WI38 (cell line): ENCODE measurements around the gene UBE3B.

ENCODE experiments used
- H3K4me3 ChIP-seq: 2 replicates; pipeline ENCODE4 v1.5.1; 2011; ENCODE audit warnings: low read depth, mild to moderate bottlenecking, control low read depth, low read length
- TF ChIP-seq, protein P1 (sequence below): IDR thresholded peaks from 2 replicates; pipeline ENCODE4 v1.5.1; 2012; ENCODE audit warnings: low read depth, mild to moderate bottlenecking, control low read depth, low read length

The UBE3B gene

DNA sequence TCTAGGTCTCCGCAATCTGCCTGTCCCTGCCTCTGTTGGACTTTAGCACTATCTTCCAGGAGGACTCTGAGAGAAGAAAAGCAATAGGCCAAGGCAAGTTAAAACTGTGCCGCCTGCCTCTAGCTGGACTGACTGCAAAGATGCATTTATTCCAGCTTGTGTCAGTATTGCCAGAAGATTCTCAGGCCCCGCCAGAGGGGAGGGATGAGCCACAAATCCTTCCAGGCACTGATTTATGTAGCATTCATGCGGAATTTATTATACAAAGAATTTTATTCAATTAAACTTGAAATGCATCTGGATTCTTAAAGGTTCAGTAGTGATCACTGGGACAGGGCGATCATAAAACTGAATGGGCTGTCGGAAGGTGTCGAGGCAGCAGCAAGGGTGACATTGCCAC, 76.0 kb downstream of the UBE3B start:
- TF ChIP-seq, protein P1, sequence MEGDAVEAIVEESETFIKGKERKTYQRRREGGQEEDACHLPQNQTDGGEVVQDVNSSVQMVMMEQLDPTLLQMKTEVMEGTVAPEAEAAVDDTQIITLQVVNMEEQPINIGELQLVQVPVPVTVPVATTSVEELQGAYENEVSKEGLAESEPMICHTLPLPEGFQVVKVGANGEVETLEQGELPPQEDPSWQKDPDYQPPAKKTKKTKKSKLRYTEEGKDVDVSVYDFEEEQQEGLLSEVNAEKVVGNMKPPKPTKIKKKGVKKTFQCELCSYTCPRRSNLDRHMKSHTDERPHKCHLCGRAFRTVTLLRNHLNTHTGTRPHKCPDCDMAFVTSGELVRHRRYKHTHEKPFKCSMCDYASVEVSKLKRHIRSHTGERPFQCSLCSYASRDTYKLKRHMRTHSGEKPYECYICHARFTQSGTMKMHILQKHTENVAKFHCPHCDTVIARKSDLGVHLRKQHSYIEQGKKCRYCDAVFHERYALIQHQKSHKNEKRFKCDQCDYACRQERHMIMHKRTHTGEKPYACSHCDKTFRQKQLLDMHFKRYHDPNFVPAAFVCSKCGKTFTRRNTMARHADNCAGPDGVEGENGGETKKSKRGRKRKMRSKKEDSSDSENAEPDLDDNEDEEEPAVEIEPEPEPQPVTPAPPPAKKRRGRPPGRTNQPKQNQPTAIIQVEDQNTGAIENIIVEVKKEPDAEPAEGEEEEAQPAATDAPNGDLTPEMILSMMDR = no peak

DNA sequence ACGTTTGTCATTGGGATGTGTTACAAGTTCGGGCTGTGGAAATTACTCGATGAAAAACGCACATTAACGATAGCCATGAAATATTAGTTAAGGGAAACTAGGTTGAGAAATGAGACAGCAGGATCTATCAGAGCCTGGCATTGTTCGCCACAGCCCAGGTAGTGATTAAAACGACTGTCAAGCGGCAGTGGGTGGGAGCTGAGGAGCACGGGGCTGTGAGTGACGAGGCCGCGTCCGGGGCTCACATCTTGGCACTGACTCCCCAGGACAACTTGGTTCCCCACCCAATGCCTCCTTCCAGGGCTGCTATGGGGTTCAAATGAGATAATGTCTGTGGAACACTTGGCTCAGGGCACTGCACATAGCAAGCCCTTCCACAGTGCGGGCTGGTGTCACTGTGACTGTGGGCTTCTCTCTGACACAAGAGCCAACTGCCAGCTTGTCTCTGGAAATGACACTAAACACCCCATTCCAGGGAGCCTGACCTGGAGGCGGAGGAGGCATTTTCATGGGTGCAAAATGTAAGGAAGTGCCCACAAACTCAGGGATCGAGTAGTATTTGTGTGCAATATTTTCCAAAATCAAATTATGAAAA, 76.6 kb downstream of the UBE3B start:
- H3K4me3 ChIP-seq = no peak overlapping the region
- TF ChIP-seq, protein P1 = no peak

More for the DNA sequence above, 76.0 kb downstream of the UBE3B start:
- H3K4me3 ChIP-seq = no peak overlapping the region

DNA sequence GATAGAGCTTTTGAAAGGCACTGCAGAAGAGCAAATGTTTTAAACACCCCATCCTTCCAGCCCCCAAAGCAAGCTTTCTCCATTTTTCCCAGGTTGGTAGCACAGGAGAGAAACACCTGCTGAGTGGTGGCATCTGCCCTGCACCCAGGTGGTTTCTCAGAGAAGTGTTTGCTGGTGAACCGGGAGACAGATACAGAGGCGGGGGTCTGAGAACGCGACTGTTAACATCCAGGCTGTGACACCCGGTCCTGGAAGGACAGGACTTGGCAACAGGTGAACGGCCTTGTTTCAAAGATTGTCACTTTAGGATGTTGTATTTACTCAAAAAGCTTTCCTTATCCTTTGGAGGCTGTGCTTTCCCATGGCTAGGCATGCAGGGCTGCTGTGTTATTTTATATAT, 77.3 kb downstream of the UBE3B start:
- no peak overlapping the region for H3K4me3 ChIP-seq
- TF ChIP-seq, protein P1 = no peak

DNA sequence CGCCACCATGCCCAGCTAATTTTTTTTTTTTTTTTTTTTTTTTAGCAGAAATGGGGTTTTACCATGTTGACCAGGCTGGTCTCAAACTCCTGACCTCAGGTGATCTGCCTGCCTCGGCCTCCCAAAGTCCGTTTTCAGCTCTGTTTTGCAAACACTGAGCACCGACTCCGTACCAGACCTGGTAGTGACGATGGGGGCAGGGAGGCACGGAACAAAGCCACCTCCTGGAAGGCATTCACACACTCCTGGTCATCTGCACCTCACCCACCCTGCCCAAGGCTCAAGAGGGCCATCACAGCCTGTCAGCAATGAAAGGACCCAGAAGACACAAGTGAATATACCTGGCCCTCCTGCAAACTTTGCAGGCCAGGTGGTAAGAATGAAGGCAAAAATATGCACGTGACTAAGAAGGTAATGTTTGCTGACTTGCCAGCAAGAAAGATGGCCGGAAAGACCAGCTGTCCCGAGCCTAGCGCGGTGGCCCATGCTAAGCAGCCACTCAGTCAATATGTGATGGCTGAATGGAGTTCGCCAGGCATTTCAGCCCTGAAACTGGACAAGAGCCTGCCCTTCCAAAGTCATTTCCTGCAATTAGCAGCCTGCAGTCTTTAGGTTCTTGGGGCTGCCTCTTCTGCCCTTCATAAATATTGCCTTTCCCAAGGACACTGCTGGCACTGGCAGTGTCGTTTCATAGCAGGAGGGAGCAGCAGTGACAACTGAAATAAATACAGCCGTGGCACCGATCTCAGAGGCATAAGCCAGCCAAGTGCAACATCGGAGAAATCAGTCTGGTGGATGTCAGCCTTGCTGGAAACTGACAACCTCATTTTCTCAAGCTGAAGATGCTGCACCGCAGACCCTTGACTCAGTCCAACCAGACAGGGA, 78.2 kb downstream of the UBE3B start:
- TF ChIP-seq, protein P1 = no peak
- no peak overlapping the region for H3K4me3 ChIP-seq

DNA sequence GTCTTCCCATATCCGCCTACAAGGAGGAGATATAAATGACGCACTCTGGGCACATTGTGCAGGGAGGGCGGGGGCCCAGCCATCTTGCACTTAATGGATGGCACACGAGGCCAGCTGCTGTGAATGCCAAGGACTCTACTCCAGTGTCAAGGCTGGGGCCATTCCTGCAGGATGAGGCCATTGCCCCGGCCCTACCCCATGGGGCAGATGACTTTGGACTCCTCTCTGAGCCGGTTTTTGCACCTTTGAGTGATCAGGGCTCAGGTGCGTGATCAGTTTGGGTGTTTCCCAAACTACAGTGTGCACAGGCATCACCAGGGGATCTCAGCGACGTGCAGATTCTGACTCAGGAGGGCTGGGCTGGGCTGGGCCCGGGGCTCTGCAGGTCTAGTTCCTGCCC, 79.8 kb downstream of the UBE3B start:
- H3K4me3 ChIP-seq = no peak overlapping the region
- TF ChIP-seq, protein P1 = no peak

DNA sequence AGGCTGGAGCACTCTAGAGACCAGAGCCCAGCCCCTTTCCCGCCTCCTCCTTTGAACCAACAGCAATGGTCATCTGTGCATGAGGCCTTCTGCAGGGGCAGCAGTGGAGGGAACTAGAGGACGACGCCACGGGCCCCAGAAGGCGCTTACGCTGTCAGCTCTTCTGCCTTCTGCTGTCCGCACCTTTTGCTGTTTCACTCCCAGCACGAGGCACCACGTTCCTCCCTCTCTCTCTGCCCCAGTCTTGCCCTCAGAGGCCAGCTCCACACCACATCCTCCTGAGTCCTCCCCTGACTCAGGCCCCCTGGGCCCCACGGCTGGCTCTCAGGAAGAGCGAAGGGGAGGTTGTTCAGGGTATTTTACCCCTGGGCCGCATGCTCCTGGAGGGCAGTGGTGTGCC, 80.4 kb downstream of the UBE3B start:
- TF ChIP-seq, protein P1 = no peak
- no peak overlapping the region for H3K4me3 ChIP-seq
